H1 (cell line): ENCODE results near the gene DAPK1. TPM values are rescaled to one million over a fixed set of nuclear protein-coding genes. Genes with fewer than 3 reads are reported as not detected.

Source experiments
- CTCF ChIA-PET: fragments of 300-600 bp; sonication (Branson Sonifier 250); formaldehyde crosslinking; loops from one replicate; lab custom pipeline; 2021; ENCODE audit not compliant: partially characterized antibody; lab: Charles Lee
- POLR2A ChIA-PET: fragments of 300-600 bp; sonication (Branson Sonifier 250); formaldehyde crosslinking; loops from one replicate; lab custom pipeline; 2021; ENCODE audit warnings: inconsistent platforms; ENCODE audit not compliant: partially characterized antibody; lab: Charles Lee
- DNase-seq, 2 experiments: peaks; one replicate each; pipeline versions ENCODE4 v3.0.0 to v3.0.0-alpha.2; 2010 to 2022; ENCODE audit warnings: low spot score in 2 of 2, low read depth in 1 of 2, mixed read lengths in 1 of 2
- FAIRE-seq: peaks from 2 replicates; lab custom pipeline; 2011; peaks lifted over from hg19 to GRCh38; lab: Jason Lieb, UNC
- H2AFZ ChIP-seq: 2 replicates; pipeline ENCODE4 v1.8.1; 2012; ENCODE audit warnings: low read length, inconsistent platforms
- H2AK5ac ChIP-seq: 2 replicates; pipeline ENCODE4 v1.6.1; 2013; ENCODE audit warnings: low read depth, low read length
- H2BK120ac ChIP-seq: replicated peaks from 2 replicates; pipeline ENCODE3; 2013; ENCODE audit warnings: low read depth, low read length, inconsistent platforms
- H2BK12ac ChIP-seq: 2 replicates; pipeline ENCODE4 v1.6.1; 2013; ENCODE audit warnings: low read depth, low read length
- H2BK15ac ChIP-seq: 2 replicates; pipeline ENCODE4 v1.6.1; 2013; ENCODE audit warnings: low read length
- H2BK20ac ChIP-seq: 2 replicates; pipeline ENCODE4 v1.6.1; 2013; ENCODE audit warnings: low read length
- H2BK5ac ChIP-seq: 2 replicates; pipeline ENCODE4 v1.6.1; 2013; ENCODE audit warnings: low read depth, low read length
- H3K14ac ChIP-seq: 2 replicates; pipeline ENCODE4 v1.6.1; 2013; ENCODE audit warnings: inconsistent platforms; ENCODE audit not compliant: insufficient read length
- H3K18ac ChIP-seq: 2 replicates; pipeline ENCODE4 v1.6.1; 2013; ENCODE audit warnings: low read length; ENCODE audit errors: extremely low read depth
- H3K23ac ChIP-seq: 2 replicates; pipeline ENCODE4 v1.6.1; 2013; ENCODE audit warnings: inconsistent platforms; ENCODE audit not compliant: insufficient read length
- H3K23me2 ChIP-seq: 2 replicates; pipeline ENCODE4 v1.6.1; 2013; ENCODE audit warnings: low read depth, low read length
- H3K27ac ChIP-seq: 2 replicates; pipeline ENCODE4 v1.6.1; 2011; ENCODE audit warnings: low read depth, low read length, inconsistent platforms
- H3K27me3 ChIP-seq, 4 experiments: replicated peaks in 1 of 4; 1 replicate in 1 of 4; 2 replicates in 3 of 4; pipeline versions ENCODE4 v1.6.1 to v1.8.1; 2011 to 2013; ENCODE audit warnings: low read length in 3 of 4, mild to moderate bottlenecking in 3 of 4, inconsistent platforms in 2 of 4, mixed read lengths in 2 of 4, moderate library complexity in 1 of 4; ENCODE audit not compliant: control insufficient read depth in 3 of 4, insufficient read depth in 3 of 4; ENCODE audit errors: extremely low read depth in 1 of 4
- H3K36me3 ChIP-seq, 4 experiments: 2 replicates each; pipeline versions ENCODE4 v1.6.1 to v1.8.1; 2011 to 2013; ENCODE audit warnings: mild to moderate bottlenecking in 4 of 4, low read length in 3 of 4, moderate library complexity in 2 of 4, control low read depth in 1 of 4, inconsistent platforms in 1 of 4; ENCODE audit not compliant: insufficient read depth in 4 of 4, control insufficient read depth in 2 of 4
- H3K4ac ChIP-seq: replicated peaks from 2 replicates; pipeline ENCODE3; 2013; ENCODE audit warnings: low read length, low read depth, mixed read lengths, inconsistent platforms; ENCODE audit not compliant: insufficient read length
- H3K4me1 ChIP-seq, 4 experiments: replicated peaks in 1 of 4; 1 replicate in 1 of 4; 2 replicates in 3 of 4; pipeline versions ENCODE4 v1.6.1 to v1.8.1; 2011 to 2013; ENCODE audit warnings: low read length in 3 of 4, inconsistent platforms in 2 of 4, mixed read lengths in 1 of 4; ENCODE audit not compliant: insufficient read depth in 4 of 4, control insufficient read depth in 3 of 4
- H3K4me2 ChIP-seq, 2 experiments: 2 replicates each; pipeline versions ENCODE4 v1.6.1 to v1.8.1; 2011 to 2013; ENCODE audit warnings: low read depth in 2 of 2, low read length in 2 of 2, control low read depth in 1 of 2, inconsistent platforms in 1 of 2, mild to moderate bottlenecking in 1 of 2; ENCODE audit not compliant: insufficient read depth in 1 of 2
- H3K4me3 ChIP-seq, 4 experiments: fragments of 200-600, 300-600 bp in 1 of 4; sonication (generic), shearing (Covaris generic), sonication (Bioruptor Twin) in 1 of 4; 2 replicates each; pipeline versions ENCODE4 v1.5.1 to v1.8.1; 2011 to 2016; ENCODE audit warnings: low read length in 4 of 4, low read depth in 3 of 4, control low read depth in 2 of 4, inconsistent platforms in 2 of 4, mild to moderate bottlenecking in 2 of 4, mixed read lengths in 1 of 4, moderate library complexity in 1 of 4; ENCODE audit not compliant: insufficient read depth in 2 of 4; ENCODE audit errors: extremely low read depth in 1 of 4
- H3K56ac ChIP-seq: replicated peaks from 2 replicates; pipeline ENCODE3; 2013; ENCODE audit warnings: low read depth, mild to moderate bottlenecking, mixed read lengths, low read length, inconsistent platforms; ENCODE audit not compliant: insufficient read length
- H3K79me1 ChIP-seq: 2 replicates; pipeline ENCODE4 v1.6.1; 2013; ENCODE audit warnings: low read depth, low read length, control low read depth
- H3K79me2 ChIP-seq, 2 experiments: 2 replicates each; pipeline versions ENCODE4 v1.6.1 to v1.8.1; 2012 to 2013; ENCODE audit warnings: low read length in 2 of 2, mild to moderate bottlenecking in 2 of 2, inconsistent platforms in 1 of 2; ENCODE audit not compliant: insufficient read depth in 2 of 2, control insufficient read depth in 1 of 2
- H3K9ac ChIP-seq, 4 experiments: replicated peaks in 1 of 4; 1 replicate in 1 of 4; 2 replicates in 3 of 4; pipeline versions ENCODE4 v1.6.1 to v1.8.1; 2011 to 2013; ENCODE audit warnings: low read depth in 3 of 4, low read length in 3 of 4, control low read depth in 2 of 4, mild to moderate bottlenecking in 2 of 4, moderate library complexity in 2 of 4, inconsistent platforms in 1 of 4; ENCODE audit errors: extremely low read depth in 1 of 4
- H3K9me3 ChIP-seq, 2 experiments: 2 replicates each; pipeline versions ENCODE4 v1.6.1 to v1.8.1; 2012 to 2013; ENCODE audit warnings: mild to moderate bottlenecking in 2 of 2, moderate library complexity in 2 of 2, control low read depth in 1 of 2, inconsistent platforms in 1 of 2, low read depth in 1 of 2, low read length in 1 of 2, mixed read lengths in 1 of 2; ENCODE audit not compliant: insufficient read depth in 2 of 2
- H4K20me1 ChIP-seq, 2 experiments: replicated peaks in 1 of 2; 2 replicates each; pipeline versions ENCODE3 to v1.8.1; 2011 to 2013; ENCODE audit warnings: inconsistent platforms in 2 of 2, low read length in 2 of 2, mild to moderate bottlenecking in 1 of 2; ENCODE audit not compliant: insufficient read depth in 2 of 2, control insufficient read depth in 1 of 2
- H4K5ac ChIP-seq: 2 replicates; pipeline ENCODE4 v1.6.1; 2013; ENCODE audit warnings: low read length, low read depth, mixed read lengths, inconsistent platforms; ENCODE audit not compliant: insufficient read length
- H4K8ac ChIP-seq: 2 replicates; pipeline ENCODE4 v1.8.0; 2013; ENCODE audit warnings: mild to moderate bottlenecking, moderate library complexity, low read length, inconsistent platforms; ENCODE audit not compliant: insufficient read depth; ENCODE audit errors: extremely low read depth
- H4K91ac ChIP-seq: replicated peaks from 2 replicates; pipeline ENCODE3; 2013; ENCODE audit warnings: low read length, mixed read lengths, inconsistent platforms; ENCODE audit not compliant: insufficient read length
- BACH1 ChIP-seq: IDR thresholded peaks from 2 replicates; pipeline ENCODE4 v1.6.1; 2012; ENCODE audit warnings: low read length, improper control_type of control experiment
- CHD1 ChIP-seq: IDR thresholded peaks from 2 replicates; pipeline ENCODE4 v1.6.1; 2012; ENCODE audit warnings: low read depth, low read length, improper control_type of control experiment
- FOSL1 ChIP-seq: IDR thresholded peaks from 2 replicates; pipeline ENCODE4 v1.6.1; 2011; ENCODE audit warnings: mild to moderate bottlenecking, low read depth, low read length, moderate library complexity; ENCODE audit not compliant: insufficient read depth
- WGBS, 2 experiments: shearing (Covaris generic) in 1 of 2; methylation state at CpG; one replicate each; pipeline versions ENCODE4 v1.1.6 to v1.1.7; 2013 to 2015; ENCODE audit warnings: low lambda C conversion rate in 2 of 2, mixed read lengths in 2 of 2, inconsistent platforms in 1 of 2, low coverage in 1 of 2, missing lambda C conversion rate in 1 of 2; ENCODE audit not compliant: insufficient replicate concordance in 2 of 2, insufficient coverage in 1 of 2, insufficient read length in 1 of 2; ENCODE audit errors: extremely low coverage in 1 of 2, missing lambda C conversion rate in 1 of 2; 5-methylcytosine and 5-hydroxymethylcytosine counted together
- polyA plus RNA-seq, 7 experiments: library from polyadenylated mRNA; depleted of rRNA in 3 of 7; stranded (reverse) in 5 of 7; unstranded in 2 of 7; fragments of >200 nt in 5 of 7; fragments of 200-250 nt in 2 of 7; gene quantifications; 1 replicate in 5 of 7; 2 replicates in 1 of 7; 4 replicates in 1 of 7; pipeline versions ENCODE4 v1.2.1 to v1.2.3, GENCODE V29; 2011 to 2013; ENCODE audit warnings: missing spikeins in 2 of 7, mixed read lengths in 2 of 7
- total RNA-seq: library from RNA; stranded (reverse); fragmentation: NEBNext Ultra II Directional; extraction: Animal tissue kit (Norgen Biotek cat#: 25700); gene quantifications from 2 replicates; pipeline ENCODE4 v1.2.1, GENCODE V29; 2021

The DAPK1 gene
- total and polyA plus RNA-seq, 2 of the 8 experiments (the other 6 are each of a cell fraction or from before 2014, with no cell fraction given): 62.4 to 131 TPM

DNA sequence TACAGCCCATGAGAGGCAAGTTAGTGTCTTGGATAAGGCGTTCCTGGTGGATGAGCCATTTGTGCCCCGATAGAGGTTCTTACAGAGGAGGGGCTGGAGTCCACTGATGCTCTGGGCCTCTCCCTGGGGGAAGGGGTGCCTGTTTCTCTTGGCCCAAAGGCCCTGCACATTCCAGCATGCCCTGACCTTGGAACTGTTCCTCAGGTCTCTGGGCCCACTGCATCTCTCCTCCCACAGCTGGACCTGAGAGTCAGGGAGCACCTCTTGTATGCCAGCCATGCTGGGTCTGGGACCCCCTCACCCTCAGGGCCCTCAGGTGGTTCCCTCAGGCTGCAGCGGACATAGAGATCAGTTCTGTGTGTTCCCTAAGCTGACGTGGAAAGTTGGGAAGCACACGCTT, 26.4 kb downstream of the DAPK1 start:
- Histone ChIP-seq H3K4me1 (peaks cover 6 to 18% (median 14%) of the 10 kb centered on the region in 4 experiments), H3K14ac (no peak overlapping the region), H2BK120ac (no peak overlapping the region), H3K18ac (no peak overlapping the region), H3K27me3 (no peaks in the 10 kb centered on the region), H3K4ac (no peak overlapping the region), H3K27ac (no peak overlapping the region), H4K20me1 (peaks cover 8 to 21% of the 10 kb centered on the region in 2 experiments), H3K9ac (no peak overlapping the region), H3K4me2 (no peak overlapping the region), H2BK15ac (no peak overlapping the region), H3K9me3 (no peaks in the 10 kb centered on the region), H2BK20ac (0 out of 2 replicates have a peak overlapping the region, but pooled peaks have one; percentile 28), H3K36me3 (peaks cover 0 to 3% (median 0%) of the 10 kb centered on the region in 4 experiments; a peak in 2 of 8 replicates), H2BK12ac (0 out of 2 replicates have a peak overlapping the region, but pooled peaks have one; percentile 43), H3K56ac (no peak overlapping the region), H2AK5ac (peak overlapping the region; percentile 79; the same call in 1 of the 2 replicates), H3K23me2 (no peaks in the 10 kb centered on the region), H4K91ac (no peak overlapping the region), H3K79me2 (peaks cover 5 to 86% of the 10 kb centered on the region in 2 experiments; a peak in 3 of 4 replicates), H2BK5ac (peak overlapping the region; percentile 68; the same call in 1 of the 2 replicates), H3K79me1 (peaks cover 17% of the 10 kb centered on the region), H2AFZ (no peak overlapping the region), H4K5ac (no peak overlapping the region), H3K23ac (no peak overlapping the region), H4K8ac (no peak overlapping the region), H3K4me3 (no peak overlapping the region)
- no peak for TF ChIP-seq CHD1
- TF ChIP-seq FOSL1: no peak
- no peak for TF ChIP-seq BACH1
- DNase-seq (peak in 1 of 2 experiments; percentile 32), FAIRE-seq (no peak)
- WGBS, 2 experiments: 90% methylated on average over 5 of the region's 5 CpGs; no CpG with 5 or more reads in 1 of the 2 experiments
- CTCF ChIA-PET: interaction anchor here (1.4 to 1.8 kb wide), 2 partner anchors 8 to 42 kb away, joined by 4 to 5 read pairs; no protein-coding TSS in a partner anchor
- POLR2A ChIA-PET: interaction anchor here (2.0 kb wide), 1 partner anchor 13 kb away, joined by 6 read pairs; no protein-coding TSS in a partner anchor
